Right atrium auricular region (tissue), 2 donors: ENCODE measurements around the gene POP7. TPM values are rescaled to one million over a fixed set of nuclear protein-coding genes. Genes with fewer than 3 reads are reported as not detected.
"Not testable (repeated sequence)": the region's sequence is repeated elsewhere in the genome, so short reads cannot be mapped to it uniquely, and the experiment has no call there.

ENCODE experiments used
- DNase-seq: peaks from one replicate; pipeline ENCODE4 v3.0.0-alpha.2; 2019; ENCODE audit warnings: low spot score
- H3K27ac ChIP-seq, 2 donors: fragments of 200-600 bp; sonication (generic); 1 replicate in 1 of 2; 2 replicates in 1 of 2; pipeline ENCODE4 v1.5.1; 2016 to 2019
- H3K27me3 ChIP-seq, 2 donors: fragments of 200-600 bp; sonication (generic); one replicate each; pipeline versions ENCODE4 v1.5.1 to v1.6.0; 2017 to 2019
- H3K36me3 ChIP-seq: fragments of 200-600 bp; sonication (generic); one replicate; pipeline ENCODE4 v1.5.1; 2016
- H3K4me1 ChIP-seq, 2 donors: fragments of 200-600 bp; sonication (generic); one replicate each; pipeline versions ENCODE4 v1.5.1 to v1.6.0; 2017 to 2019
- H3K4me3 ChIP-seq, 2 donors: fragments of 200-600 bp; sonication (generic); 1 replicate in 1 of 2; 2 replicates in 1 of 2; pipeline ENCODE4 v1.5.1; 2017 to 2019; ENCODE audit warnings: mild to moderate bottlenecking in 1 of 2, moderate library complexity in 1 of 2
- H3K9me3 ChIP-seq, 2 donors: fragments of 200-600 bp; sonication (generic); one replicate each; pipeline ENCODE4 v1.5.1; 2019
- CTCF ChIP-seq, 2 donors: fragments of 200-600 bp; sonication (generic); IDR thresholded peaks; one replicate each; pipeline ENCODE4 v1.5.1; 2019; ENCODE audit warnings: antibody characterized with exemption in 2 of 2
- total RNA-seq, 2 donors: library from RNA; depleted of rRNA; stranded (reverse); fragments of >200 nt; gene quantifications; one replicate each; pipeline ENCODE4 v1.1.0, GENCODE V29; 2016

Gene POP7
- total RNA-seq = 10 to 100 TPM; 19.1 to 28.7 TPM

GRCh38 chr7:100705753-100706671, at the start of gene POP7:
Gene POP7, plus strand, starts transcription at chr7:100706121. Its CDS starts 710 bp downstream, at chr7:100706831.
- no peak for TF ChIP-seq CTCF (IDR thresholded peaks at IDR 0.05)
- H3K27me3 ChIP-seq = no peaks in the 10 kb centered on the region
- no peaks in the 10 kb centered on the region for H3K9me3 ChIP-seq
- peak; percentile 98 for DNase-seq
- H3K4me3 ChIP-seq = peak within 1 kb of the TSS; percentile 93 to 98
- peaks cover 0 to 23% of the 10 kb centered on the region in 2 donors for H3K4me1 ChIP-seq
- H3K27ac ChIP-seq = peak within 1 kb of the TSS; percentile 90 to 94
- no peaks in the 10 kb centered on the region for H3K36me3 ChIP-seq

GRCh38 chr7:100662194-100662776, 43.6 kb upstream of the POP7 start:
- not testable (repeated sequence) for H3K27me3 ChIP-seq, H3K4me3 ChIP-seq, DNase-seq, H3K27ac ChIP-seq, H3K9me3 ChIP-seq, H3K4me1 ChIP-seq, H3K36me3 ChIP-seq

- no peak overlapping the region for H3K4me3 ChIP-seq
- no peaks in the 10 kb centered on the region for H3K27me3 ChIP-seq
- DNase-seq = no peak
- no peak overlapping the region for H3K27ac ChIP-seq
- no peaks in the 10 kb centered on the region for H3K9me3 ChIP-seq
- no peaks in the 10 kb centered on the region for H3K4me1 ChIP-seq
- TF ChIP-seq CTCF (IDR thresholded peaks at IDR 0.05) = no peak
- no peaks in the 10 kb centered on the region for H3K36me3 ChIP-seq
Observed at GRCh38 chr7:100665168-100665726, 40.7 kb upstream of the POP7 start.

- no peak overlapping the region for H3K27ac ChIP-seq
- no peak for TF ChIP-seq CTCF (IDR thresholded peaks at IDR 0.05)
- H3K4me1 ChIP-seq = no peaks in the 10 kb centered on the region
- no peak for DNase-seq
- H3K27me3 ChIP-seq = no peaks in the 10 kb centered on the region
- H3K36me3 ChIP-seq = no peaks in the 10 kb centered on the region
- no peak overlapping the region for H3K4me3 ChIP-seq
- H3K9me3 ChIP-seq = no peaks in the 10 kb centered on the region
Observed at GRCh38 chr7:100667331-100668068, 38.4 kb upstream of the POP7 start.

GRCh38 chr7:100668069-100668449, 37.9 kb upstream of the POP7 start:
- Histone ChIP-seq H3K27ac (no peak overlapping the region), H3K36me3 (no peaks in the 10 kb centered on the region), H3K27me3 (no peaks in the 10 kb centered on the region), H3K4me3 (no peak overlapping the region), H3K9me3 (no peaks in the 10 kb centered on the region), H3K4me1 (peaks cover 0 to 3% of the 10 kb centered on the region in 2 donors)
- TF ChIP-seq CTCF (IDR thresholded peaks at IDR 0.05) = no peak
- no peak for DNase-seq

GRCh38 chr7:100669106-100669505, 36.8 kb upstream of the POP7 start:
- H3K4me3 ChIP-seq, H3K9me3 ChIP-seq, DNase-seq, H3K27ac ChIP-seq, H3K27me3 ChIP-seq, H3K36me3 ChIP-seq, H3K4me1 ChIP-seq: not testable (repeated sequence)
